Left forelimb (tissue), 1 donor: ENCODE data around the gene IDS.
"Not testable (repeated sequence)": the region's sequence is repeated elsewhere in the genome, so short reads cannot be mapped to it uniquely, and the experiment has no call there.

Experiments used
- DNase-seq: peaks from one replicate; pipeline ENCODE4 v3.0.0-alpha.2; 2018; ENCODE audit warnings: low spot score

The IDS gene

DNA sequence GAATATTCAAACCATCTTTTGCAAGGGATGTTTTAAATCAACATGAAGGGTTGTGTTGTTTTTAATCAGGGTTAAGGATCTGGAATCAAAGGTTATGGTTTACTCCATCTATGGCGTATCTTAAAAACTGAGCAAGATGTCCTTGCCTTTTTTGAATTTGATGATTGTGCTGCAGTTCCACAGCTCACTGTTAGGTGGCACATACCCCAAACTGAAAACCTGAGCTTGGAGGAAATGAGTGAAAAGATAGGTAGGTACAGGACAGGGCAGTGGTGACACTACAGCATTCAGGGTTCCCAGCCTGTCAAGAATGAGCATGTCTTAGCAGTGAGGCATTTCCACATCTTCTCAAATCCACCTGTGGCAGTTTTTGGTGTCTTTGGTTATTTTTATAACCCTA lies 22.6 kb upstream of the IDS start:
- DNase-seq = no peak

DNA sequence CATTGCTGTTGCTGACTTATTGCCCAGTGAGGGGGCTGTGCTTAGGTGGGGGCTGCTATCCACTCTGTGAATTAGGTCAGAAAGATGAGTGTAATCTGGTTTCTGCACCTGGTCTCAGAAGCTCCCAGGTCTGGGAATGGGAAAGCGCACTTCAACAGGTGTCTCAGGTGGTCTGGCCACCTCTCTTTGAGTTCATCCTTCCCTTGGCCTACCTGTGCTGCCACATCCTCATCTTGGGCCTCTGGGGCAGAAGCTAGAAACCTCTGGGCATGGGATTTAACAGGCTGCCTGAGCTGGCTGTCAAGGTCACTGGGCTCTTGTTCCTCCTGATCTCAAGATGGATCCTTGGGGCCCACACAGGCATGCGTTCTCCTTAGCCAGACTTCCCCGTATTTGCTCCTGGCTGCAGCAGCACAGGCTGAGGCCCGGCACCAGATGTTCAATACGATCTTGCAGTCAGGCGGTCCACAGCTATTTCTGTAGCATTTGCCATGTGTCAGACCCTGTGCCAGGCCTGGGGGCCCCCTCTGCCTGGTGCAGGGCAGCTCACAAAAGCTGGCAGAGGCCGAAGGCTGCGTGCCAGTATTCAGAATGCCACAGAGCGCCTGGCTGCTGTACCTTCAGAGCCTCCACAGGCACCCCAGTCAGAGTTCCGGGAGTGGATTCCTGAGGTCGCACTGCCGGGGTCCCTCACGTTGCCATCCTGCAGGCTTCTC lies 21.4 kb upstream of the IDS start:
- not testable (repeated sequence) for DNase-seq

GRCh38 chrX:149525903-149526302 lies 20.8 kb upstream of the IDS start:
- not testable (repeated sequence) for DNase-seq

DNA sequence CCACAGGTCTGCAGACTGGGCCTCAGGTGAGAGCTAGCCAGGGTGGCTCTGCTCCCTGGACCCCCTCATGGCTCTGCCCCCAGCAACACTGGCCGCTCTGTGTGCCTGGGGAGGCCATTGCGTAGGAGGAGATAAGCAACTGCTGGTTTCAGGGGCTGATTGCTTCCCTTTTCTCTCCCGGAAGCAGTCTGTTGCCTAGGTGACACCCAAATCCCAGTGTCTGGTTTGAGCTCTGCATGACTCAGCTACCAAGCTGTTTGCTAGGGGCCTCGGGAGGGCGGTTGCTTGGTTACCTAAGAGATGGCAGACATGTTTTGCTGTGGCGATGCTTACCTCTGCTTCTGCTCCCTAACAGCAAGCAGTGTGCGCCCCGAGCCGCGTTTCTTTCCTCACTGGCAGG lies 20.3 kb upstream of the IDS start:
- not testable (repeated sequence) for DNase-seq

GRCh38 chrX:149522916-149523315 lies 17.8 kb upstream of the IDS start:
- DNase-seq = no peak

DNA sequence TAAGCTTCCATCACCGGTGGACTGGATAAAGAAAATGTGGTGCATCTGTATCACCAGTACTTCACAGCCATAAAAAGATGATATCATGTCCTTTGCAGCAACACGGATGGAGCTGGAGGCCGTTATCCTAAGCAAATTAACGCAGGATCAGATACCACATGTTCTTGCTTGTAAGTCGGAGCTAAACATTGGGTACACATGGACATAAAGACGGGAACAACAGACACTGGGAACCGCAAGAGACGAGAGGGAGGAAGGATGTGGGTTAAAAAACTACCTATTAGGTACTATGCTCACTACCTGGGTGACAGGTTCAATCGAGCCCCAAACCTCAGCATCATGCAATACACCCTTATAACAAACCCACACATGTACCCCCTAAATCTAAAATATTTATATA lies 16.3 kb upstream of the IDS start:
- no peak for DNase-seq

DNA sequence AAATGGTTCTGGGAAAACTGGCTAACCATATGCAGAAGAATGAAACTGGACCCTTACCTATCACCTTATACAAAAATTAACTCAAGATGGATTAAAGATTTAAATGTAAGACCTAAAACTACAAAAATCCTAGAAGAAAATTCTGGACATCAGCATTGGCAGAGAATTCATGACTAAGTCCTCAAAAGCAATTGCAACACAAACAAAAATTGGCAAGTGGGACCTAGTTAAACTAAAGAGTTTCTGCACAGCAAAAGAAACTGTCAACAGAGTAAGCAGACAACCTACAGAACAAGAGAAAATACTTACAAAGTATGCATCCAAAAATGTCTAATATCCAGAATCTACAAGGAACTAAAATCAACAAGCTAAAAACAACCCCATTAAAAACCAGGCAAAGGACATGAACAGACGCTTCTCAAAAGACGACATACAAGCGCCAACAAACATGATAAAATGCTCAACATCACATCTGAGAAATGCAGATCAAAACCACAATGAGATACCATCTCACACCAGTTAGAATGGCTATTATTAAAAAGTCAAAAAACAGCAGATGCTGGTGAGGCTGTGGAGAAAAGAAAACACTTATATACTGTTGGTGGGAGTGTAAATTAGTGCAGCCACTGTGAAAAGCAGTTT lies 15.7 kb upstream of the IDS start:
- DNase-seq = not testable (repeated sequence)

DNA sequence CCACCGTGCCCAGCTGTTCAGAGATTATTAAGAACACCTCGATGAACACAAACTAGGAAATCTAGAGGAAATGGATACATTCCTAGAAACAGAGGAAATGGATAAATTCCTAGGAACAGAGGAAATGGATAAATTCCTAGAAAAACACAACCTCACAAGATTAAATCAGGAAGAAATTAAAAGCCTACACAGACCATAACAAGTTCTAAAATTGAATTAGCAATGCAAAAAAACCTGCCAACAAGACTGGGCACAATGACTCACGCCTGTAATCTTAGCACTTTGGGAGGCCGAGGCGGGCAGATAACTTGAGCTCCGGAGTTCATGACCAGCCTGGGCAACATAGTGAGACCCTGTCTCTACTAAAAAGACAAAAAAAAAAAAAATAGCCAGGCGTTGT lies 13.1 kb upstream of the IDS start:
- no peak for DNase-seq

DNA sequence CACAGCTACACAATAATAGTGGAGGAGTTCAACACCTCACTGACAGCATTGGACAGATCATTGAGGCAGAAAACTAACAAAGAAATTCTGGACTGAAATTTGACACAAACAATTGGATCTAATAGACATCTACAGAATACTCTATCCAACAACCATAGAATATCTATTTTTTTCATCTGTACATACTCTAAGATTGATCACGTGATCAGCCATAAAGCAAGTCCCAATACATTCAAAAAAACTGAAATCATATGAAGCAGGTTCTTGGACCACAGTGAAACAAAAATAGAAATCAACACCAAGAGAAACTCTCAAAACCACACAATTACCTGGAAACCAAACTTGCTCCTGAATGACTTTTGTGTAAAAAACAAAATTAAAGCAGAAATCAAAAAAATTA lies 12.2 kb upstream of the IDS start:
- no peak for DNase-seq

- no peak for DNase-seq
Measured at GRCh38 chrX:149516604-149517003, 11.5 kb upstream of the IDS start.

DNA sequence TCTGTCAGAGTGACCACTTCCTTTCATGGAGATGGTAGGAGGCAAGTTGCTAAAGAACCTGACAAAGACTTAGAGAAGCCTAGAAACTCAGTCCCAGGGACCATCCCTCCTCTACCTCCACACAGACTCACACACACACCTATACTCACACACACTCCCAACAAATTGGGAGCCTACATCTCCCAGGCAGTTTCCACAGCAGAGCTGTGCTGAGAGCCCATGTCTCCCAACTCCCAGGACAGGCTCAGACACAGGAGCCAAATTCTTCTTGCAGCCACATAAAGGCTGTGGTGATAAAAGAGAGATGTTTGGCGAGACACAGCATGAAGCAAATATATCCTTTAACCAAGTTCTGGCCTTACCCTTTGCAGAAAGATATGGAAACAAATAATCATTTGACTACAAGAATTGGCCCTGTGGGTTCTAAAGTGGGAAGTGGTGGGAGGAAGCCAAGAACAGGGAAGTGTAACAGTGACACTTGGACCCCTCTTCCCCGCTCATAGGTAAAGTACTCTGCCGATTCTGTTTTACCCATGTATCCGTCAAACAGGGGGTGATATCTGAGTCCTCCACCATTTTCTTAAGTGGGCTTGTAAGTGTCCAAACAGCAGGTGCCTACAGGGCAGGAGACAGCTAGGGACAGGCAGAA lies 11.0 kb upstream of the IDS start:
- DNase-seq = no peak

- DNase-seq = no peak
Measured at GRCh38 chrX:149513825-149514428, 8.8 kb upstream of the IDS start.

GRCh38 chrX:149512225-149512885 lies 7.2 kb upstream of the IDS start:
- no peak for DNase-seq

GRCh38 chrX:149511081-149511480 lies 6.0 kb upstream of the IDS start:
- DNase-seq = no peak

DNA sequence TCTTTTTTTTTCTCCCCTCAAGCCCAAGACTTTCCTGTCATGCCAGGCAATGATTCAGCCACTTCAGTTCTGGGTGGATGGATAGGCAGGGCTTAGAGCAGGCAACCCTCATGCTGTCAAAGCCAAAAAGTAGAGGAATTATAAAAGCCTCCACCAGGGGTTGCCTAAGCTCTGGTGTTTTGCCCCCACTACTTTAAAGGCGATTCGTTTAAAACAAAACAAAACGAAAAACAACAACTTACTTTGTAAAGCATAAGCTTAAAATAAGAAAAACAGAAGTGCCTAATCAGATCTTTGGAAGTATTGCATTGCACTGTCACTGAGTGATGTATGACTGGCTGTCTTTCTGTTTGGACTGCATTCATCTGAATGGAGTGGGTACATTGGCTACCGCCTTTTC lies 5.3 kb upstream of the IDS start:
- no peak for DNase-seq

- DNase-seq = no peak
Measured at GRCh38 chrX:149508467-149508866, 3.4 kb upstream of the IDS start.

- no peak for DNase-seq
Measured at GRCh38 chrX:149506349-149506748, 1.2 kb upstream of the IDS start.

- DNase-seq = no peak
Measured at GRCh38 chrX:149505671-149506070, 565 bp upstream of the IDS start.

DNA sequence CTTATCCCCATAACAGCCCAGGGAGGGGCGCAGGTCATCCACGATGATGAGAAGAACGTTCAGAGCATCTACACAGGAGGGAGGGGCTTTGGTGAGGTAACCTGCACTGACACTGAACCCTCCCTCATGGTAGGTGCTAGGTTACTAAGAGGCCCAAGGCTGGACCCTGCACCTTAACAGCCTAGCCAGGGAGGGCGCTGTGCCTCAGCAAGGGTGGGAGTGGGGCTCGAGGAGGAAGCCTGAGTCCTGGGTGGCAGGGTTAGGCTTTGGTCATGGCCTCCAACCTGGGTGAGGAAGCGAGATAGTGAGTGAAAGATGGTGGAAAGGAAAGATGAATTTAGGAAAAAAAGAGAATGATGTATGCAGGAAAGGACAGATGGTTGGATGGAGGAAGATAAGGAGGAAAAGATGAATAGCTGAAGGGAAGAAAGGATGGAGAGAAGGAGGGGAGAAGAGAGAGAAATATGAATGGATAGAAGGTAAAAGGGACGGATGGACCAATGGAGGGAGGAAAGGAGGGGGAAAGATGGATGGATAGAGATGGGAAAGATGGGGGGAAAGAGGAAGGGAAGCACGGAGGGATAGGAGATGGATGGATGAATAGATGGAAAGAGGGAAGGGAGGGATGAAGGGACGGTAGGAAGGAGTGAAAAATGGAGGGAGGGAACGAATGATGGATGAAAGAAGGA lies 736 bp downstream of the IDS start:
- DNase-seq = no peak

- not testable (repeated sequence) for DNase-seq
Measured at GRCh38 chrX:149503446-149503845, 1.7 kb downstream of the IDS start.

DNA sequence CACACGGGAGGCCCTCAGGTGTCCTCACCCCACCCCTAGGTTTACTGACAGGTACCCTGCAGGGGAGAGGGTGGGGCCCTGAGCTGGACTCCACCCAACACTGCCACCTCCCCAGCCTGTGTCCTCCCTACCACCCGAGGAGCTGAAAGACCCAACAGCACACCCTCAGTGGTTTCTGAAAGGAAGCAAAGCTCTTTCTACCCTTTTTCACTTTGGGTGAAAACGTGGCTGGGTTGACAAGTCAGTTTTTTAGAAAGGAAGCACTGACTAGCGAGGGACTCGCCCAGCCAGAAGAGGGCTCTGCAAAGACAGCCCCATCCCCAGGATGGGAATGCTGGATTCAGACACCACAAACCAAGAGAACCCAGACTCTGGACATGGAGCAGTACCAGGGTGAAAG lies 2.2 kb downstream of the IDS start:
- not testable (repeated sequence) for DNase-seq

DNA sequence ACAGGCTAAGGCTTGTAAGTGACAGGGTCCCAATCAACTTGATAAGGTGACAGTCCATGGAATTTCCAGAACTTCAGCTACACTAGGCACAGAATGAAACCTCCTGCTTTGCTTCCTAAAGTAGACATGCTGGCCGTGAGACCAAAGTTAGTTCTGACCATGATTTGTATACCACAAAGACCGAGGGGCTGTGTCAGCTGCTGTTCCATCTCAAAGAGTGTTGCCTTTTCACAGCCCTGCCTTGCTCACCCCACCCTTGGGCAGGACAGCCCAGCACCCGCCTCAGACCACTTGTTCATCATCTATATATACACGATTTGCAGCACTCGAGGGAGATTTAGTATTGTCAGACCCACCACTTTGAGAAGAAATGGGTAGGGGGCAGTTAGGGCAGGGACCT lies 5.3 kb downstream of the IDS start:
- DNase-seq = no peak
